Mammary epithelial cell (primary cell): ENCODE results near the gene NLN.

ENCODE experiments used
- EZH2 ChIP-seq: IDR thresholded peaks from 2 replicates; pipeline ENCODE4 v1.6.1; 2012; ENCODE audit warnings: low read length, inconsistent platforms, borderline replicate concordance
- TF ChIP-seq, protein P1 (sequence below), 2 donors: IDR thresholded peaks in 1 of 2; conservative IDR thresholded peaks in 1 of 2; 2 replicates each; pipeline ENCODE4 v1.5.1; 2011 to 2012; ENCODE audit warnings: inconsistent platforms in 2 of 2, low read length in 2 of 2, mild to moderate bottlenecking in 2 of 2, control low read depth in 1 of 2, low read depth in 1 of 2; ENCODE audit not compliant: insufficient read depth in 1 of 2; ENCODE audit errors: extremely low read depth in 1 of 2

DNA sequence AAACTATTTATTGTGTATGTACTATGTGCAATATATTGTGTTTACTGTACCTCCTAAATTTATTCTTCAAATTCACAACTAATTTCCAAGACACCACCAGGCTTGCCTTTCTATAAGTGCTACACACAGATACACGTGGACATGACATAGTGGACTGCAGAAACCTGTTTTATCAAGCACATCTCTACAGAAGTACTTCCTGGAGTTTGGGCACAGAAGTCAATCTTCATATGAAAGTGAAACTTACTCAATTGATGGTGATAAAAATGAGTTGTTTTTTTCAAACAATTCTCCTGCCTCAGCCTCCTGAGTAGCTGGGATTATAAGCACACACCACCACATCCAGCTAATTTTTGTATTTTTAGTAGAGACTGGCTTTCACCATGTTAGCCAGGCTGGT lies 57.6 kb downstream of the NLN start:
- TF ChIP-seq, protein P1, sequence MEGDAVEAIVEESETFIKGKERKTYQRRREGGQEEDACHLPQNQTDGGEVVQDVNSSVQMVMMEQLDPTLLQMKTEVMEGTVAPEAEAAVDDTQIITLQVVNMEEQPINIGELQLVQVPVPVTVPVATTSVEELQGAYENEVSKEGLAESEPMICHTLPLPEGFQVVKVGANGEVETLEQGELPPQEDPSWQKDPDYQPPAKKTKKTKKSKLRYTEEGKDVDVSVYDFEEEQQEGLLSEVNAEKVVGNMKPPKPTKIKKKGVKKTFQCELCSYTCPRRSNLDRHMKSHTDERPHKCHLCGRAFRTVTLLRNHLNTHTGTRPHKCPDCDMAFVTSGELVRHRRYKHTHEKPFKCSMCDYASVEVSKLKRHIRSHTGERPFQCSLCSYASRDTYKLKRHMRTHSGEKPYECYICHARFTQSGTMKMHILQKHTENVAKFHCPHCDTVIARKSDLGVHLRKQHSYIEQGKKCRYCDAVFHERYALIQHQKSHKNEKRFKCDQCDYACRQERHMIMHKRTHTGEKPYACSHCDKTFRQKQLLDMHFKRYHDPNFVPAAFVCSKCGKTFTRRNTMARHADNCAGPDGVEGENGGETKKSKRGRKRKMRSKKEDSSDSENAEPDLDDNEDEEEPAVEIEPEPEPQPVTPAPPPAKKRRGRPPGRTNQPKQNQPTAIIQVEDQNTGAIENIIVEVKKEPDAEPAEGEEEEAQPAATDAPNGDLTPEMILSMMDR (conservative IDR thresholded peaks at IDR 0.05 in 1 of 2, IDR thresholded peaks at IDR 0.05 in 1 of 2; ENCODE audit: extremely low read depth in 1 of 2, insufficient read depth in 1 of 2, low read depth in 1 of 2, low read length in 2 of 2), result no peak
- no peak for TF ChIP-seq EZH2
